A549 (cell line): Measurements from ENCODE around the gene TPPP3. TPM values are rescaled to one million over a fixed set of nuclear protein-coding genes. Genes with fewer than 3 reads are reported as not detected.

Source experiments
- ATAC-seq, 2 experiments: fragments of 200-7000 bp in 1 of 2; fragments of >200 bp in 1 of 2; cut with Nextera tagmentation in 1 of 2; cut with Tn5 transposase in 1 of 2; 3 replicates each; pipeline versions ENCODE4 v1.8.0 to v1.9.1; 2018 to 2020; ENCODE audit warnings: mild to moderate bottlenecking in 1 of 2, moderate library complexity in 1 of 2
- CTCF ChIA-PET: fragments of 300-600 bp; sonication (Branson Sonifier 250); formaldehyde crosslinking; extraction: SDS; loops from one replicate; lab custom pipeline; 2021; ENCODE audit warnings: antibody characterized with exemption, inconsistent platforms; lab: Yijun Ruan, JAX
- POLR2A ChIA-PET: fragments of 350-600 bp; formaldehyde crosslinking; extraction: SDS; loops from one replicate; lab custom pipeline; 2021; ENCODE audit warnings: antibody characterized with exemption, inconsistent platforms; lab: Yijun Ruan, JAX
- DNase-seq, 2 experiments: peaks; one replicate each; pipeline versions ENCODE4 v3.0.0 to v3.0.0-alpha.2; 2011 to 2016; ENCODE audit warnings: low read depth in 1 of 2, low spot score in 1 of 2
- FAIRE-seq: peaks from 2 replicates; lab custom pipeline; 2011; peaks lifted over from hg19 to GRCh38; lab: Jason Lieb, UNC
- H3K27ac ChIP-seq, 2 experiments: fragments of >200 bp; sonication (Bioruptor Twin); formaldehyde crosslinking; 3 replicates each; pipeline ENCODE4 v1.5.1; 2016 to 2017
- H3K4me1 ChIP-seq: fragments of >200 bp; sonication (Bioruptor Twin); formaldehyde crosslinking; 3 replicates; pipeline ENCODE4 v1.6.1; 2016
- H3K4me2 ChIP-seq: fragments of >200 bp; sonication (Bioruptor Twin); formaldehyde crosslinking; 3 replicates; pipeline ENCODE4 v1.6.1; 2016
- H3K4me3 ChIP-seq: fragments of >200 bp; sonication (Bioruptor Twin); formaldehyde crosslinking; 3 replicates; pipeline ENCODE4 v1.5.1; 2016
- H3K9me3 ChIP-seq: fragments of >200 bp; sonication (Bioruptor Twin); formaldehyde crosslinking; 3 replicates; pipeline ENCODE4 v1.6.1; 2016
- CHD4 ChIP-seq: fragments of 200-600 bp; sonication (generic); IDR thresholded peaks from 2 replicates; pipeline ENCODE4 v1.6.1; 2016; ENCODE audit warnings: antibody characterized with exemption, mild to moderate bottlenecking, borderline replicate concordance
- EHF ChIP-seq: fragments of 250-450 bp; sonication (Bioruptor Pico); IDR thresholded peaks from 2 replicates; pipeline ENCODE4 v1.5.0; 2020; ENCODE audit warnings: mild to moderate bottlenecking
- EHMT2 ChIP-seq: fragments of 200-600 bp; sonication (generic); IDR thresholded peaks from 2 replicates; pipeline ENCODE4 v1.6.1; 2016; ENCODE audit warnings: antibody characterized with exemption, low read depth, mild to moderate bottlenecking, moderate library complexity
- ESRRA ChIP-seq: fragments of 150-350 bp; IDR thresholded peaks from 2 replicates; pipeline ENCODE4 v1.6.1; 2014; ENCODE audit warnings: mild to moderate bottlenecking, low read length, borderline replicate concordance
- FOXS1 ChIP-seq: fragments of 250-450 bp; sonication (Bioruptor Pico); IDR thresholded peaks from 2 replicates; pipeline ENCODE4 v1.5.0; 2020; ENCODE audit warnings: mild to moderate bottlenecking, moderate library complexity
- HDAC2 ChIP-seq: fragments of 200-600 bp; sonication (generic); IDR thresholded peaks from 2 replicates; pipeline ENCODE4 v1.6.1; 2016
- HOXB5 ChIP-seq: fragments of 250-450 bp; sonication (Bioruptor Pico); IDR thresholded peaks from 2 replicates; pipeline ENCODE4 v1.5.0; 2020; ENCODE audit warnings: mild to moderate bottlenecking, moderate library complexity
- KDM1A ChIP-seq: fragments of 200-600 bp; sonication (generic); IDR thresholded peaks from 2 replicates; pipeline ENCODE4 v1.6.1; 2016; ENCODE audit warnings: low read depth, mild to moderate bottlenecking
- MYC ChIP-seq: IDR thresholded peaks from 2 replicates; pipeline ENCODE4 v1.6.1; 2012; ENCODE audit warnings: mild to moderate bottlenecking, inconsistent platforms, low read length, improper control_type of control experiment, borderline replicate concordance
- PHF8 ChIP-seq: fragments of 200-600 bp; sonication (generic); IDR thresholded peaks from 2 replicates; pipeline ENCODE4 v1.6.1; 2016; ENCODE audit warnings: low read depth, mild to moderate bottlenecking, antibody characterized with exemption, moderate library complexity, borderline replicate concordance
- POLR2A ChIP-seq: IDR thresholded peaks from 2 replicates; pipeline ENCODE4 v1.6.1; 2012; ENCODE audit warnings: mild to moderate bottlenecking, low read length
- POLR2AphosphoS2 ChIP-seq: conservative IDR thresholded peaks from 2 replicates; pipeline ENCODE4 v1.6.1; 2012; ENCODE audit warnings: low read length, improper control_type of control experiment, inconsistent platforms
- RARB ChIP-seq: fragments of 250-450 bp; sonication (Bioruptor Pico); IDR thresholded peaks from 2 replicates; pipeline ENCODE4 v1.8.0; 2021; ENCODE audit warnings: mild to moderate bottlenecking, moderate library complexity
- RCOR1 ChIP-seq: fragments of 150-350 bp; IDR thresholded peaks from 2 replicates; pipeline ENCODE4 v1.6.1; 2014; ENCODE audit warnings: antibody characterized with exemption, low read length, low read depth
- RFX5 ChIP-seq: fragments of 450-650 bp; IDR thresholded peaks from 2 replicates; pipeline ENCODE4 v1.7.1; 2014; ENCODE audit warnings: antibody characterized with exemption, mild to moderate bottlenecking, moderate library complexity
- SREBF2 ChIP-seq: fragments of 450-650 bp; IDR thresholded peaks from 2 replicates; pipeline ENCODE4 v1.6.1; 2014; ENCODE audit warnings: mild to moderate bottlenecking, moderate library complexity
- TP53 ChIP-seq: fragments of 250-450 bp; sonication (Bioruptor Pico); IDR thresholded peaks from 2 replicates; pipeline ENCODE4 v1.5.0; 2021; ENCODE audit warnings: mild to moderate bottlenecking, moderate library complexity
- ZC3H11A ChIP-seq: fragments of 450-650 bp; IDR thresholded peaks from 2 replicates; pipeline ENCODE4 v1.6.1; 2014; ENCODE audit warnings: antibody characterized with exemption, mild to moderate bottlenecking
- ZFP36 ChIP-seq: fragments of 450-650 bp; IDR thresholded peaks from 2 replicates; pipeline ENCODE4 v1.6.1; 2014; ENCODE audit warnings: borderline replicate concordance; ENCODE audit not compliant: partially characterized antibody
- WGBS: methylation state at CpG from one replicate; pipeline ENCODE4 v1.1.6; 2017; ENCODE audit errors: missing lambda C conversion rate; 5-methylcytosine and 5-hydroxymethylcytosine counted together
- polyA plus RNA-seq, 4 experiments: library from polyadenylated mRNA; depleted of rRNA in 3 of 4; stranded (reverse); fragments of >200 nt; fragmentation: RNase III in 1 of 4; extraction: RNeasy Plus Mini Kit Qiagen cat#74134 plus additional on column Dnase treatment in 1 of 4; gene quantifications; 2 replicates in 3 of 4; 3 replicates in 1 of 4; pipeline ENCODE4 v1.2.3, GENCODE V29; 2011 to 2017
- TF ChIP-seq, protein P1 (sequence below): fragments of 250-450 bp; sonication (Bioruptor Pico); IDR thresholded peaks from 2 replicates; pipeline ENCODE4 v1.5.0; 2021; ENCODE audit warnings: mild to moderate bottlenecking, moderate library complexity, borderline replicate concordance
- TF ChIP-seq, protein P2 (sequence below): fragments of 250-450 bp; sonication (Bioruptor Pico); IDR thresholded peaks from 2 replicates; pipeline ENCODE4 v1.5.0; 2020; ENCODE audit warnings: low read depth, mild to moderate bottlenecking, moderate library complexity

The TPPP3 gene
- polyA plus RNA-seq, 2 of the 4 experiments (the other 2 are of a cell fraction) = 9.4 to 10.9 TPM

DNA sequence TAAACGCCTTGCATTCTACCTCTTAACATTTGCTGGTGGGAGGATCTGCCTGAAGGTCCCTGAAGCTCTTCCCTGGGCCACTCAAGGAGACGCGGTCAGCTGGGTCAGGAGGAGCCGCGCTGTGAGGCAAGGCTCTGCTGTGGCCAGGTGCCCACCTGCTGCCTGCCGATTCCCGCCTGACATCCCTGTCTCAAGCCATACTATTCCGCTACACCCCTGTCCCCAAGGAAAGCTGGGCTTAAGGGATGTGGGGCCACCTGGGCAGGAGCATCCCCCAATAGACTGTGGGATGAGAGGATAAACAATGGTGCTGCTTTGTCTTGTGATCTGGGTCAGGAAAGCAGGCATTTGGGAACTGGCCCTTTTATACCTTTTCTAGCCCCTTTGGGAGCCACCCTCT is 5.1 kb downstream of the TPPP3 start (continued):
- no peak for TF ChIP-seq HDAC2
- no peak for TF ChIP-seq PHF8
- TF ChIP-seq ZC3H11A = no peak
- TF ChIP-seq SREBF2 = no peak
- TF ChIP-seq, protein P1, sequence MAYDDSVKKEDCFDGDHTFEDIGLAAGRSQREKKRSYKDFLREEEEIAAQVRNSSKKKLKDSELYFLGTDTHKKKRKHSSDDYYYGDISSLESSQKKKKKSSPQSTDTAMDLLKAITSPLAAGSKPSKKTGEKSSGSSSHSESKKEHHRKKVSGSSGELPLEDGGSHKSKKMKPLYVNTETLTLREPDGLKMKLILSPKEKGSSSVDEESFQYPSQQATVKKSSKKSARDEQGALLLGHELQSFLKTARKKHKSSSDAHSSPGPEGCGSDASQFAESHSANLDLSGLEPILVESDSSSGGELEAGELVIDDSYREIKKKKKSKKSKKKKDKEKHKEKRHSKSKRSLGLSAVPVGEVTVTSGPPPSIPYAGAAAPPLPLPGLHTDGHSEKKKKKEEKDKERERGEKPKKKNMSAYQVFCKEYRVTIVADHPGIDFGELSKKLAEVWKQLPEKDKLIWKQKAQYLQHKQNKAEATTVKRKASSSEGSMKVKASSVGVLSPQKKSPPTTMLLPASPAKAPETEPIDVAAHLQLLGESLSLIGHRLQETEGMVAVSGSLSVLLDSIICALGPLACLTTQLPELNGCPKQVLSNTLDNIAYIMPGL = no peak
- TF ChIP-seq EHF (CRISPR knock-in tag) = no peak
- no peak for TF ChIP-seq RCOR1
- TF ChIP-seq RFX5 = no peak

DNA sequence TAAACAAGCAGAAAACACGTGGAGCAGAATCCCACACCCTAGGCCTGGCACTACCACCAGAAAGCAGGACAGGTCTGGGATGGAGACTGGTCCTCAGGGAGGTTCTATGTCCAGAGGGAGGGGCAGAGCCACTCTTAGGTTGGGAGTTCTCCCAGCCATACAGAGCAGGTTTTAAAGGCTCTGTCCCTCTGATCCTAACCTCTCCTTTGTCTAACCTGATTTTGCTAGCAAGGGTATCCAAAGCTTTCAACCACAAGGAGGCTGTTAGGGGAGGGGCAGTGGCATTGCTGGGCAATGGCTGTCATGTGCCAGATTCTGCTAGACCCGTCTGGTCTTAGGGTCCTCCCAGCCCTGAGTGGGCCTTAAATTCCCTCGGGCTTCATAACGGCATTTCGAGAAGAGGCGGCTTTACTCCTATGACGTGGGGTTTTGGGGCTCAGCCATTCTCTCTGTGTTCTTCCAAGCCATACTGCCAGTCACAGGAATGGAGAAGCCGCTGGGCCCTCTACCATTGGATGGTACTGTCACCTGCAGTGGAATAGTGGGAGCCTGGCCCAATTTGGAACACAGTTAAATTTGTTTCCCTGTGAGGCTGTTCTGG is 5.7 kb downstream of the TPPP3 start:
- Histone ChIP-seq H3K27ac (no peak overlapping the region), H3K4me3 (no peak overlapping the region), H3K4me2 (no peak overlapping the region), H3K4me1 (no peaks in the 10 kb centered on the region; the same call in 2 of the 3 replicates), H3K9me3 (no peaks in the 10 kb centered on the region)
- ATAC-seq = no peak
- no peak for DNase-seq
- ChIA-PET POLR2A (no interaction called here), CTCF (interaction anchor here (0.6 to 5.8 kb wide), 5 partner anchors 10 to 190 kb away, joined by 4 to 34 read pairs (median 5); no protein-coding TSS in a partner anchor)
- TF ChIP-seq CHD4 = no peak
- no peak for TF ChIP-seq ESRRA
- no peak for FAIRE-seq
- 63% methylated on average over 8 of the region's 8 CpGs for WGBS

DNA sequence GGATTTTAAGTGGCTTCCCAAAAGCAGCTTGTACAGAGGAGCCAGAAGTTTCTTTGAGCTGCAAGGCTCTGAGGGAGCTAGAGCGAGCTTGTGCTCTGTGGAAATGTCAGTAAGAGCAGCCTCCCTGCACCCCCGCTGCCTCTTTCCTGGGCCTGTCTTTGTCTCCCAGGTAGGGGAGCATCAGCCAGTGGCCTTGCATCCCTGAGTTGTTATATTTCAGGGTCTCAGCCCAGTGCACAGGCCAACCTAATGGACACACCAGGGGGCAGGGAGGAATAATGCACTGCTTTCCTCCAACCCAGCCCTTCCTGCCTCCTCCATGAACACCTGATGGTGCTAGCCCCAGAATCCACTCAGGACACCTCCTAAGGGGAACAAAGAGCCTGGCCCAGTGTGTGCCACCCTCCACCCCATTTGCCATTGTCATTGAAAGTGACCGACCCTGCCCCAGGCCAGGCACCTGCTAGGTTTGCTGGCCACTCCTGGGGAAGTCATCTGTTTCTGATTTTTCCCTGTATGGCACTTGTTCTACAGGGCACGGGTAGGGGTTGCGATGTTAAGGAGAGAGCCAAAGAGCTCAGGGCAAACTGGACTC is 6.3 kb downstream of the TPPP3 start:
- no peak overlapping the region for H3K4me3 ChIP-seq
- DNase-seq = no peak
- 78% methylated on average over 5 of the region's 5 CpGs for WGBS
- H3K27ac ChIP-seq = no peak overlapping the region
- TF ChIP-seq KDM1A = no peak
- no peak for TF ChIP-seq FOXS1 (CRISPR knock-in tag)
- TF ChIP-seq CHD4 = no peak
- no peak for TF ChIP-seq POLR2AphosphoS2
- TF ChIP-seq TP53 (CRISPR knock-in tag) = no peak
- TF ChIP-seq HOXB5 (CRISPR knock-in tag) = no peak
- no peak for TF ChIP-seq MYC
- TF ChIP-seq, protein P2, sequence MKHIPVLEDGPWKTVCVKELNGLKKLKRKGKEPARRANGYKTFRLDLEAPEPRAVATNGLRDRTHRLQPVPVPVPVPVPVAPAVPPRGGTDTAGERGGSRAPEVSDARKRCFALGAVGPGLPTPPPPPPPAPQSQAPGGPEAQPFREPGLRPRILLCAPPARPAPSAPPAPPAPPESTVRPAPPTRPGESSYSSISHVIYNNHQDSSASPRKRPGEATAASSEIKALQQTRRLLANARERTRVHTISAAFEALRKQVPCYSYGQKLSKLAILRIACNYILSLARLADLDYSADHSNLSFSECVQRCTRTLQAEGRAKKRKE (CRISPR knock-in tag) = no peak
- TF ChIP-seq, all 56 proteins: peak for 0
- ChIA-PET POLR2A (no interaction called here), CTCF (interaction anchor here (0.7 to 5.8 kb wide), 3 partner anchors 13 to 101 kb away, joined by 3 to 34 read pairs (median 7); partner anchors contain the start of genes KCTD19 and LRRC36)
- no peak for ATAC-seq
- Histone ChIP-seq H3K4me1 (no peaks in the 10 kb centered on the region), H3K9me3 (no peaks in the 10 kb centered on the region), H3K4me2 (no peak overlapping the region)
- FAIRE-seq = no peak

DNA sequence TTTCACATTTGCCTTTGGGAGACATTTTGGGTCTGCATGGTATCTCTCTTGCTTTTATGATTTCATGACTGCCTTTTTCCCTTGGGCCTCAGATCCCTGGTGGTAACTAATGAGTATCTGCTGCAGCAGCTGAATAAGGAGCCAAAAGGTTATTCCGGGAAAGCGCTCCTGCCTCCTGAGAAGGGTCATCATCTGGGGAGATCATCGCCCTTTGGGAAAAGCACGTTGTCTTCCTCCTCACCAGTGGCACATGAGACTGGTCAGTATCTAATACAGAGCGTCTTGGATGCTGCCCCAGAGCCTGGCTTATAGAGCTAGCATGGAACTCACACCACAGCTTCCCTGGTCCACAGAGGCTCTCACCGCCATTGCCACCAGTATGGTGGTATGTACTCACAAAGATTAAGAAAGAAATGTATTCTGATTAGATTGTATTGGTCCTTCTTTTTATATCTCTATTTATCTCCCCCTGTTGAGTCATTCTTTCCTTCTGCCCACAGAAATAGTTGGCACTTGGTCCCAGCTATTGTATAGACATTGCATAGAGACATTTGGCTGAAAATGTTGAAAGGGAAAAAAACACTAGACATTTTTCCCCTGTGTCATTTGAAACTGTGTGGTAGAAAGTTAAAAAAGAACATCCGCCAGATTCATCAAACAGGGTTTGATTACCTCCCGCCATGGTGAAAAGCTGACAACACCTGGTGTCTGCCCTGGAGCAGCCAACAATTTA is 8.4 kb downstream of the TPPP3 start:
- no peak overlapping the region for H3K4me2 ChIP-seq
- CTCF ChIA-PET = interaction anchor here (1.2 to 5.8 kb wide), 4 partner anchors 8 to 62 kb away, joined by 4 to 34 read pairs (median 14); partner anchors contain the start of genes KCTD19, LRRC36 and TPPP3
- FAIRE-seq = no peak

More for the DNA sequence above, 8.4 kb downstream of the TPPP3 start:
- POLR2A ChIA-PET = no interaction called here
- Histone ChIP-seq H3K4me3 (no peak overlapping the region), H3K9me3 (no peaks in the 10 kb centered on the region), H3K4me1 (no peaks in the 10 kb centered on the region)
- 82% methylated on average over 8 of the region's 8 CpGs for WGBS
- no peak for ATAC-seq
- TF ChIP-seq EHMT2 (no peak), RCOR1 (no peak), PHF8 (no peak), RARB (CRISPR knock-in tag) (no peak), POLR2A (no peak), ZFP36 (no peak)
- TF ChIP-seq, all 56 proteins: peak for 0
- no peak for DNase-seq
- no peak overlapping the region for H3K27ac ChIP-seq
